Tibial nerve (tissue), 4 donors: ENCODE results near the gene GEN1. TPM values are rescaled to one million over a fixed set of nuclear protein-coding genes. Genes with fewer than 3 reads are reported as not detected.
A peak's percentile ranks its signal among the peaks of the same experiment; 100 is the strongest.

Experiments
- DNase-seq, 2 donors: peaks; one replicate each; pipeline ENCODE4 v3.0.0-alpha.2; 2019; ENCODE audit warnings: low spot score in 2 of 2
- H3K27ac ChIP-seq, 4 donors: fragments of 200-600 bp; sonication (generic) in 3 of 4; one replicate each; pipeline ENCODE4 v1.5.1; 2017 to 2019; ENCODE audit warnings: mild to moderate bottlenecking in 1 of 4
- H3K27me3 ChIP-seq, 2 donors: fragments of 200-600 bp; sonication (generic) in 1 of 2; one replicate each; pipeline versions ENCODE4 v1.5.1 to v1.6.0; 2017 to 2019
- H3K36me3 ChIP-seq, 3 donors: fragments of 200-600 bp; sonication (generic); one replicate each; pipeline ENCODE4 v1.5.1; 2018 to 2019
- H3K4me1 ChIP-seq, 4 donors: fragments of 200-600 bp; sonication (generic) in 3 of 4; one replicate each; pipeline ENCODE4 v1.5.1; 2017 to 2019
- H3K4me3 ChIP-seq, 4 donors: fragments of 200-600 bp; sonication (generic) in 3 of 4; one replicate each; pipeline ENCODE4 v1.5.1; 2017 to 2019; ENCODE audit warnings: mild to moderate bottlenecking in 1 of 4, moderate library complexity in 1 of 4
- H3K9me3 ChIP-seq, 4 donors: fragments of 200-600 bp; sonication (generic) in 3 of 4; one replicate each; pipeline ENCODE4 v1.5.1; 2017 to 2019
- CTCF ChIP-seq, 5 experiments: fragments of 200-600 bp in 3 of 5; fragments of 450-650 bp in 2 of 5; sonication (generic) in 3 of 5; IDR thresholded peaks; one replicate each; pipeline ENCODE4 v1.5.1; 2016 to 2019; ENCODE audit warnings: antibody characterized with exemption in 5 of 5, mild to moderate bottlenecking in 3 of 5, moderate library complexity in 2 of 5
- EP300 ChIP-seq, 2 donors: sonication (generic); formaldehyde crosslinking; IDR thresholded peaks; one replicate each; pipeline ENCODE4 v1.6.1; 2017; ENCODE audit warnings: antibody characterized with exemption in 2 of 2, mild to moderate bottlenecking in 1 of 2
- POLR2A ChIP-seq, 2 donors: fragments of 450-650 bp; IDR thresholded peaks; one replicate each; pipeline ENCODE4 v1.6.1; 2017; ENCODE audit warnings: antibody characterized with exemption in 2 of 2, mild to moderate bottlenecking in 2 of 2, moderate library complexity in 2 of 2
- WGBS, 2 donors: methylation state at CpG; one replicate each; pipeline ENCODE4 v1.1.5; 2018; 5-methylcytosine and 5-hydroxymethylcytosine counted together
- total RNA-seq, 4 donors: library from RNA; depleted of rRNA; stranded (reverse); fragments of >200 nt; gene quantifications; one replicate each; pipeline ENCODE4 v1.1.0, GENCODE V29; 2016

The GEN1 gene
- total RNA-seq, 4 donors from 2014 or later = 1.5 to 17.5 (median 4.2) TPM

- H3K9me3 ChIP-seq = no peaks in the 10 kb centered on the region
- no peaks in the 10 kb centered on the region for H3K36me3 ChIP-seq
- H3K4me3 ChIP-seq = peak overlapping the region in 3 of 4 donors; percentile 83 to 92 (median 91)
- no peak for DNase-seq
- no peaks in the 10 kb centered on the region for H3K27me3 ChIP-seq
- peaks cover 4 to 21% (median 12%) of the 10 kb centered on the region in 4 donors for H3K4me1 ChIP-seq
- H3K27ac ChIP-seq = peak overlapping the region in 3 of 4 donors; percentile 91 to 99 (median 97)
- TF ChIP-seq CTCF (IDR thresholded peaks at IDR 0.05) = no peak
- TF ChIP-seq POLR2A (IDR thresholded peaks at IDR 0.05) = no peak
- no peak for TF ChIP-seq EP300 (IDR thresholded peaks at IDR 0.05)
- WGBS, 2 donors = 14 to 15% methylated on average over 8 of the region's 8 CpGs
Measured at GRCh38 chr2:17754773-17755425, 961 bp downstream of the GEN1 start.

- H3K4me3 ChIP-seq = no peak overlapping the region
- no peaks in the 10 kb centered on the region for H3K9me3 ChIP-seq
- no peaks in the 10 kb centered on the region for H3K36me3 ChIP-seq
- no peak for TF ChIP-seq EP300 (IDR thresholded peaks at IDR 0.05)
- TF ChIP-seq POLR2A (IDR thresholded peaks at IDR 0.05) = no peak
- no peak for TF ChIP-seq CTCF (IDR thresholded peaks at IDR 0.05)
- no peaks in the 10 kb centered on the region for H3K27me3 ChIP-seq
- WGBS, 2 donors = 82 to 85% methylated on average over 6 of the region's 6 CpGs
- peaks cover 4 to 21% (median 11%) of the 10 kb centered on the region in 4 donors for H3K4me1 ChIP-seq
- no peak overlapping the region for H3K27ac ChIP-seq
- no peak for DNase-seq
Measured at GRCh38 chr2:17756668-17757067, 2.7 kb downstream of the GEN1 start.

GRCh38 chr2:17757321-17757720, 3.4 kb downstream of the GEN1 start:
- H3K27ac ChIP-seq = no peak overlapping the region
- no peak for DNase-seq
- H3K4me3 ChIP-seq = no peak overlapping the region
- no peaks in the 10 kb centered on the region for H3K9me3 ChIP-seq
- TF ChIP-seq CTCF (IDR thresholded peaks at IDR 0.05) (no peak), EP300 (IDR thresholded peaks at IDR 0.05) (no peak), POLR2A (IDR thresholded peaks at IDR 0.05) (no peak)
- H3K36me3 ChIP-seq = no peaks in the 10 kb centered on the region
- H3K27me3 ChIP-seq = no peaks in the 10 kb centered on the region
- 48 to 53% methylated on average over 2 of the region's 2 CpGs for whole genome bisulfite sequencing, 2 donors
- H3K4me1 ChIP-seq = peaks cover 2 to 15% (median 7%) of the 10 kb centered on the region in 4 donors

- Histone ChIP-seq H3K9me3 (no peaks in the 10 kb centered on the region), H3K27ac (no peak overlapping the region), H3K4me1 (peaks cover 0 to 8% (median 6%) of the 10 kb centered on the region in 4 donors), H3K36me3 (no peaks in the 10 kb centered on the region), H3K4me3 (no peak overlapping the region), H3K27me3 (no peaks in the 10 kb centered on the region)
- no peak for DNase-seq
- 75 to 77% methylated on average over 3 of the region's 3 CpGs for WGBS, 2 donors
- TF ChIP-seq POLR2A (IDR thresholded peaks at IDR 0.05) (no peak), CTCF (IDR thresholded peaks at IDR 0.05) (no peak), EP300 (IDR thresholded peaks at IDR 0.05) (no peak)
Measured at GRCh38 chr2:17758118-17758517, 4.2 kb downstream of the GEN1 start.

- Histone ChIP-seq H3K9me3 (no peaks in the 10 kb centered on the region), H3K4me3 (no peak overlapping the region), H3K36me3 (no peaks in the 10 kb centered on the region), H3K27ac (no peak overlapping the region), H3K27me3 (no peaks in the 10 kb centered on the region), H3K4me1 (peaks cover 0 to under 1% (median 0%) of the 10 kb centered on the region in 4 donors)
- no peak for DNase-seq
- no peak for TF ChIP-seq POLR2A (IDR thresholded peaks at IDR 0.05)
- no peak for TF ChIP-seq EP300 (IDR thresholded peaks at IDR 0.05)
- TF ChIP-seq CTCF (IDR thresholded peaks at IDR 0.05) = no peak
- 92 to 96% methylated on average over 2 of the region's 2 CpGs for WGBS, 2 donors
Measured at GRCh38 chr2:17759805-17760204, 5.9 kb downstream of the GEN1 start.
